Parathyroid adenoma (tissue), 2 donors: ENCODE results near the gene MB21D2.

ENCODE experiments used
- H2AFZ ChIP-seq: fragments of 300-600 bp; sonication (generic); one replicate; pipeline ENCODE4 v1.7.0; 2017; ENCODE audit warnings: antibody characterized with exemption, mild to moderate bottlenecking
- H3K27ac ChIP-seq: fragments of 300-600 bp; sonication (generic); one replicate; pipeline ENCODE4 v1.7.0; 2017
- H3K27me3 ChIP-seq: fragments of 300-600 bp; sonication (generic); one replicate; pipeline ENCODE4 v1.7.0; 2017; ENCODE audit warnings: low read length; ENCODE audit not compliant: control insufficient read depth, insufficient read depth
- H3K36me3 ChIP-seq: fragments of 300-600 bp; sonication (generic); one replicate; pipeline ENCODE4 v1.7.0; 2017; ENCODE audit warnings: low read length; ENCODE audit not compliant: control insufficient read depth, insufficient read depth
- H3K4me1 ChIP-seq: fragments of 300-600 bp; sonication (generic); one replicate; pipeline ENCODE4 v1.7.0; 2017; ENCODE audit warnings: control low read depth
- H3K4me2 ChIP-seq: fragments of 300-600 bp; sonication (generic); one replicate; pipeline ENCODE4 v1.7.0; 2017; ENCODE audit warnings: low read length
- H3K4me3 ChIP-seq: fragments of 300-600 bp; sonication (generic); one replicate; pipeline ENCODE4 v1.7.0; 2017; ENCODE audit warnings: low read depth, low read length
- H3K79me2 ChIP-seq: fragments of 300-600 bp; sonication (generic); one replicate; pipeline ENCODE4 v1.7.0; 2017; ENCODE audit warnings: control low read depth
- H3K9ac ChIP-seq: fragments of 300-600 bp; sonication (generic); one replicate; pipeline ENCODE4 v1.7.0; 2017; ENCODE audit warnings: mild to moderate bottlenecking
- H3K9me3 ChIP-seq: fragments of 300-600 bp; sonication (generic); one replicate; pipeline ENCODE4 v1.7.0; 2017; ENCODE audit warnings: low read length; ENCODE audit not compliant: control insufficient read depth
- TF ChIP-seq, protein P1 (sequence below): fragments of 300-600 bp; sonication (generic); IDR thresholded peaks from one replicate; pipeline ENCODE4 v1.7.0; 2017; ENCODE audit warnings: antibody characterized with exemption, mild to moderate bottlenecking
- donor health status: primary hyperparathyroidism.

Gene MB21D2

DNA sequence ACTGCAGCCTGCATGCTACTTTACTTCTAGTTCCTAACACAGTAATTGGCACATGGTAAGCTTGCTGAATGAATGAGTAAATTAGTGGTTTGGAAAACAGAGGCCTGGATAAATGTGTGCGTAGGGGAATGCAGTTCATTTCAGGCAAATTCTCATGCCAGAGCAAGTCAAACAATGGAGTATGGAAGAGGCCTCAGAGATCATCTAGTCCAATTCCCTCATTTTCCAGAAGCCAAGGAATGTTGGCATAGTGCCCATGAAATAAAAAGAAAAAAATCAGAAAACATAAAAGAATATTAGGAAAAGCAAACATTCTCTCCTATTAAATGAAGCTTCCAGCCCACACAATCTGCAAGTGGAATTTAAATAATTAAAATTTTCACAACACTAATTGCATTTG, 92.4 kb downstream of the MB21D2 start:
- Histone ChIP-seq H3K27me3 (no peaks in the 10 kb centered on the region), H3K79me2 (no peaks in the 10 kb centered on the region), H3K27ac (no peak overlapping the region), H3K9me3 (no peaks in the 10 kb centered on the region), H3K36me3 (no peaks in the 10 kb centered on the region), H3K4me1 (no peaks in the 10 kb centered on the region), H3K9ac (no peak overlapping the region), H3K4me3 (no peak overlapping the region), H3K4me2 (no peak overlapping the region), H2AFZ (no peak overlapping the region)
- TF ChIP-seq, protein P1, sequence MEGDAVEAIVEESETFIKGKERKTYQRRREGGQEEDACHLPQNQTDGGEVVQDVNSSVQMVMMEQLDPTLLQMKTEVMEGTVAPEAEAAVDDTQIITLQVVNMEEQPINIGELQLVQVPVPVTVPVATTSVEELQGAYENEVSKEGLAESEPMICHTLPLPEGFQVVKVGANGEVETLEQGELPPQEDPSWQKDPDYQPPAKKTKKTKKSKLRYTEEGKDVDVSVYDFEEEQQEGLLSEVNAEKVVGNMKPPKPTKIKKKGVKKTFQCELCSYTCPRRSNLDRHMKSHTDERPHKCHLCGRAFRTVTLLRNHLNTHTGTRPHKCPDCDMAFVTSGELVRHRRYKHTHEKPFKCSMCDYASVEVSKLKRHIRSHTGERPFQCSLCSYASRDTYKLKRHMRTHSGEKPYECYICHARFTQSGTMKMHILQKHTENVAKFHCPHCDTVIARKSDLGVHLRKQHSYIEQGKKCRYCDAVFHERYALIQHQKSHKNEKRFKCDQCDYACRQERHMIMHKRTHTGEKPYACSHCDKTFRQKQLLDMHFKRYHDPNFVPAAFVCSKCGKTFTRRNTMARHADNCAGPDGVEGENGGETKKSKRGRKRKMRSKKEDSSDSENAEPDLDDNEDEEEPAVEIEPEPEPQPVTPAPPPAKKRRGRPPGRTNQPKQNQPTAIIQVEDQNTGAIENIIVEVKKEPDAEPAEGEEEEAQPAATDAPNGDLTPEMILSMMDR = no peak

DNA sequence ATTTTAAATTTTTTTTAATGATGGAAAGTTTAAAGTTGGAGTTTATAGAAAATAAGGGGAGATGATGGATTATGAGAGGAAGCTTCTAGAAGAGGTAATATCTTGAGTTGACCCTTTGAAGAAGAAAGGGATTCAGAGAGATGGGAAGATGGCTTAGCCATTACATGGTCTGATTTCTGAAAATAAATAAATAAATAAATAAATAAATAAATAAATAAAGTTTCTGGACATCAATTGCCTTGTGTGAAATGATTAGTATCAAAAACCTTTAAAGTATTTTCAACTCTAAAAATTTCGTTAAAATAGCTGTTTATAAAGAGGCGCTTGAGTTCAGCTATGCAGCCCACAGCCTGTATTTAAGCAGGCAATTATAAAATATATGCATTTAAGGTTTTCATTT, 93.3 kb downstream of the MB21D2 start:
- Histone ChIP-seq H3K27me3 (no peaks in the 10 kb centered on the region), H3K27ac (no peak overlapping the region), H2AFZ (no peak overlapping the region), H3K79me2 (no peaks in the 10 kb centered on the region), H3K9ac (no peak overlapping the region), H3K4me1 (no peaks in the 10 kb centered on the region), H3K4me2 (no peak overlapping the region), H3K9me3 (no peaks in the 10 kb centered on the region), H3K4me3 (no peak overlapping the region), H3K36me3 (no peaks in the 10 kb centered on the region)
- TF ChIP-seq, protein P1 = no peak

DNA sequence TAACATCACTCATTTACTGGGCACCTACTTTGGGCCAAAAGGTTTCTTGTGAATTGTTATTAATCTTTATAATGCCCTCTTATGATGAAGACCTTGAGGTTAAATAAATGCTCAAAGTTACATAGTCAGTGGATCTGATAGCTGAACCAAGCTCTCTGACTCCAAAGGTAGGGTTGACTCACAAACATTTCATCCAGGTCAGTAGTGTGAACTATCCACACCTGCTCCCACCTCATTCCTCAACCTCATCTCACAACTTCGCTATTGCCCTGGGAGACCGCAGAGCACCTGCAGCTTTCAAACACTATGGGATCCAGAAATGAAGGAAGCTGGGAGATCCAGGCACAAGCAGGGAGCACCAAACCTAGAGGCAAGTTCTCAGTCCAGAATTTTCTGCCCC, 96.5 kb downstream of the MB21D2 start:
- Histone ChIP-seq H2AFZ (no peak overlapping the region), H3K4me2 (no peak overlapping the region), H3K4me1 (peaks cover 2% of the 10 kb centered on the region), H3K79me2 (peaks cover 2% of the 10 kb centered on the region), H3K4me3 (no peak overlapping the region), H3K9ac (no peak overlapping the region), H3K36me3 (no peaks in the 10 kb centered on the region), H3K27me3 (no peaks in the 10 kb centered on the region), H3K9me3 (no peaks in the 10 kb centered on the region), H3K27ac (no peak overlapping the region)
- TF ChIP-seq, protein P1 = no peak

DNA sequence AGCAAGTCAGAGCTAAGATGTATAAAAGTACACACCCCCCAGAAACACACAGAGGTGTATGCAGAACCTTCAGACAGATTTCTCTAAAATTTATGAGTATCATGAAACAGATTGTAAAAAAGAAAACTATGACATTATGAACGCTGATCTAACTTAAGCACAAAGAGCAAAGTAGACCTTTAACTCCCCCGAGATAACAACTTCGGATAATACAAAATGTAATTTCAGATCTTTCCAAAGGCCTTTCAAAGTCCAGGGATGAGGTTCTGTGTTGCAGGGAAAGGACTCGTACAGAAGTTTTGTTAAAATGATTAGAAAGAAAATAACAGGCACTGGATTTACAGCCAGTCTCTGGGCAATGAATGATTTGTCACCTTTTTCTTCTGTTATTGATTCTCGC, 97.5 kb downstream of the MB21D2 start:
- Histone ChIP-seq H3K9me3 (no peaks in the 10 kb centered on the region), H3K36me3 (no peaks in the 10 kb centered on the region), H3K4me1 (peaks cover 2% of the 10 kb centered on the region), H3K27me3 (no peaks in the 10 kb centered on the region), H3K4me2 (no peak overlapping the region), H3K27ac (no peak overlapping the region), H3K4me3 (no peak overlapping the region), H3K79me2 (peaks cover 2% of the 10 kb centered on the region), H3K9ac (no peak overlapping the region), H2AFZ (no peak overlapping the region)
- TF ChIP-seq, protein P1 = no peak

DNA sequence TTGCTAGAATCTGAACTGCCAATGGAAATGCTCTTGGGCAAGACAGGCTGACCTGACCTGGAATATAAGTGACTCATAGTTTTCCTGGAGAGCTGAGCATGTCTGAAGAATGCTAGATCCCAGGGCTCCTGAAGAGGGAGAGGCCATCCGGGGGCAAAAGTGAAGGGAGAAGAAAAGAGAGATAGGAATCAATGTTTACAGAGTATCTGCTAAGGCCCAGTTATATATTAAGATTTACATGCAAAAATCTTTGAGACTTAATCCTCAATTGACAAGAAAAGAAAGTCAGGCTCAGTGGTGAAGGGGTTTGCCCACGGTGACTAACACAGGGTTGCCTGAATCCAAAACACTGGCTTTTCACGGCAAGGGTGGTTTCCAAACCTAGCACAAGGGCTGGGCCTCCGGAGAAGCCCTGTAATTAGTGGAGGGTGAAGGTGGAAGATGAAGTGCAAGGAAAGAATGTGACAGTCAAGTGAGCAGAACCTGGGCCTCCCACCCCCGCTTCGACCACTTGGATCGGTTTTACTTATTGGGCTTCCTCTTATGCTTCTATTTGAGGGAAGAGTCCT, 98.6 kb downstream of the MB21D2 start:
- Histone ChIP-seq H3K27ac (no peak overlapping the region), H3K27me3 (no peaks in the 10 kb centered on the region)

More for the DNA sequence above, 98.6 kb downstream of the MB21D2 start:
- Histone ChIP-seq H2AFZ (no peak overlapping the region), H3K79me2 (peaks cover 2% of the 10 kb centered on the region), H3K9me3 (no peaks in the 10 kb centered on the region), H3K4me3 (no peak overlapping the region), H3K4me1 (peaks cover 2% of the 10 kb centered on the region), H3K9ac (no peak overlapping the region), H3K36me3 (no peaks in the 10 kb centered on the region), H3K4me2 (no peak overlapping the region)
- TF ChIP-seq, protein P1 = no peak
